HepG2 (cell line): ENCODE measurements around the gene STK36. TPM values are rescaled to one million over a fixed set of nuclear protein-coding genes. Genes with fewer than 3 reads are reported as not detected.
A peak's percentile ranks its signal among the peaks of the same experiment; 100 is the strongest.

ENCODE experiments used
- ATM ChIP-seq: fragments of 450-650 bp; IDR thresholded peaks from 2 replicates; pipeline ENCODE4 v1.7.1; 2017; ENCODE audit warnings: mild to moderate bottlenecking, borderline replicate concordance
- IKZF5 ChIP-seq: IDR thresholded peaks from 2 replicates; pipeline ENCODE4 v1.6.1; 2018; ENCODE audit warnings: missing genetic modification reagents, mild to moderate bottlenecking, missing compliant biosample characterization
- MAZ ChIP-seq, 2 experiments: sonication (generic) in 1 of 2; formaldehyde crosslinking in 1 of 2; IDR thresholded peaks; 2 replicates each; pipeline versions ENCODE4 v1.5.0 to v1.6.1; 2012 to 2020; ENCODE audit warnings: low read depth in 2 of 2, mild to moderate bottlenecking in 2 of 2, borderline replicate concordance in 1 of 2, improper control_type of control experiment in 1 of 2, low read length in 1 of 2, missing genetic modification reagents in 1 of 2, moderate library complexity in 1 of 2
- NBN ChIP-seq: fragments of 450-650 bp; conservative IDR thresholded peaks from 2 replicates; pipeline ENCODE4 v1.6.1; 2017
- NCOA5 ChIP-seq: sonication (generic); formaldehyde crosslinking; IDR thresholded peaks from 2 replicates; pipeline ENCODE4 v1.4.0; 2020; ENCODE audit warnings: missing genetic modification reagents
- PHF20 ChIP-seq: sonication (generic); formaldehyde crosslinking; IDR thresholded peaks from 2 replicates; pipeline ENCODE4 v1.5.0; 2020; ENCODE audit warnings: mild to moderate bottlenecking, missing genetic modification reagents
- PHF8 ChIP-seq: sonication (generic); formaldehyde crosslinking; IDR thresholded peaks from 2 replicates; pipeline ENCODE4 v1.5.0; 2020; ENCODE audit warnings: missing genetic modification reagents
- TERF1 ChIP-seq: sonication (generic); formaldehyde crosslinking; IDR thresholded peaks from 2 replicates; pipeline ENCODE4 v1.8.0; 2022; ENCODE audit warnings: mild to moderate bottlenecking, missing genetic modification reagents, moderate library complexity
- TRIM22 ChIP-seq: fragments of 450-650 bp; IDR thresholded peaks from 2 replicates; pipeline ENCODE4 v1.6.1; 2017
- TSC22D2 ChIP-seq: sonication (generic); formaldehyde crosslinking; IDR thresholded peaks from 2 replicates; pipeline ENCODE4 v1.5.1; 2020; ENCODE audit warnings: missing genetic modification reagents, mild to moderate bottlenecking, borderline replicate concordance
- ZBTB40 ChIP-seq, 2 experiments: fragments of 450-650 bp in 1 of 2; sonication (generic) in 1 of 2; formaldehyde crosslinking in 1 of 2; IDR thresholded peaks; 2 replicates each; pipeline versions ENCODE4 v1.6.1 to v1.8.0; 2016 to 2022; ENCODE audit warnings: antibody characterized with exemption in 1 of 2, mild to moderate bottlenecking in 1 of 2, missing genetic modification reagents in 1 of 2
- ZNF224 ChIP-seq: sonication (generic); formaldehyde crosslinking; IDR thresholded peaks from 2 replicates; pipeline ENCODE4 v1.5.0; 2020; ENCODE audit warnings: mild to moderate bottlenecking, missing genetic modification reagents
- ZNF34 ChIP-seq: sonication (generic); formaldehyde crosslinking; IDR thresholded peaks from 2 replicates; pipeline ENCODE4 v1.4.0; 2020; ENCODE audit warnings: mild to moderate bottlenecking, missing genetic modification reagents, borderline replicate concordance
- ZNF552 ChIP-seq: sonication (generic); formaldehyde crosslinking; IDR thresholded peaks from 2 replicates; pipeline ENCODE4 v1.9.0; 2022; ENCODE audit warnings: missing genetic modification reagents, mild to moderate bottlenecking, borderline replicate concordance
- ZNF761 ChIP-seq: sonication (generic); formaldehyde crosslinking; conservative IDR thresholded peaks from 2 replicates; pipeline ENCODE4 v1.4.0; 2020; ENCODE audit warnings: mild to moderate bottlenecking, missing genetic modification reagents
- polyA plus RNA-seq, 8 experiments: library from polyadenylated mRNA; depleted of rRNA in 3 of 8; stranded (reverse) in 7 of 8; unstranded in 1 of 8; fragments of >200 nt; fragmentation: Illumina TruSeq in 4 of 8; extraction: Trizol in 4 of 8; gene quantifications; 2 replicates each; pipeline versions ENCODE4 v1.2.1 to v1.2.3, GENCODE V29; 2011 to 2016; ENCODE audit warnings: low read depth in 4 of 8, missing spikeins in 1 of 8, mixed read lengths in 1 of 8; ENCODE audit not compliant: insufficient read depth in 1 of 8
- total RNA-seq, 5 experiments: library from RNA; depleted of rRNA; stranded (reverse); fragments of >200 nt; fragmentation: Illumina TruSeq; extraction: Trizol; gene quantifications; 2 replicates each; pipeline ENCODE4 v1.2.3, GENCODE V29; 2016; ENCODE audit warnings: low read depth in 1 of 5

The STK36 gene
- total and polyA plus RNA-seq, 2 of the 13 experiments (the other 11 are each of a cell fraction or from before 2014, with no cell fraction given) = 45.9 to 83.5 TPM

- peak; percentile 96; the same call in 1 of the 2 replicates for TF ChIP-seq ZNF761 (CRISPR knock-in tag)
- TF ChIP-seq ZNF224 (CRISPR knock-in tag) = peak; percentile 98
- TF ChIP-seq PHF8 (CRISPR knock-in tag) = peak; percentile 96
- no peak for TF ChIP-seq ZBTB40 (IDR thresholded peaks at IDR 0.05)
- TF ChIP-seq ZBTB40 (CRISPR knock-in tag; IDR thresholded peaks at IDR 0.05) = peak; percentile 86
- peak; percentile 80; the same call in 1 of the 2 replicates for TF ChIP-seq TSC22D2 (CRISPR knock-in tag)
- TF ChIP-seq ZNF552 (CRISPR knock-in tag) = peak; percentile 70
- TF ChIP-seq MAZ (IDR thresholded peaks at IDR 0.05; ENCODE audit: borderline replicate concordance, low read depth, low read length) = peak; percentile 95
- peak; percentile 99 for TF ChIP-seq MAZ (CRISPR knock-in tag; IDR thresholded peaks at IDR 0.05; ENCODE audit: low read depth)
- no peak for TF ChIP-seq TRIM22
- peak; percentile 38; the same call in 1 of the 2 replicates for TF ChIP-seq TERF1 (CRISPR knock-in tag)
- TF ChIP-seq PHF20 = peak; percentile 74
- no peak for TF ChIP-seq ATM
- TF ChIP-seq NCOA5 = no peak
- TF ChIP-seq IKZF5 (CRISPR knock-in tag) = peak; percentile 92
- TF ChIP-seq NBN = no peak
- peak; percentile 95; the same call in 1 of the 2 replicates for TF ChIP-seq ZNF34
Observed at GRCh38 chr2:218710687-218711549, 39.0 kb downstream of the STK36 start, which contains the start of gene TTLL4 (continued).
